H1 (cell line): ENCODE measurements around the gene B4GAT1. TPM values are rescaled to one million over a fixed set of nuclear protein-coding genes. Genes with fewer than 3 reads are reported as not detected.

ENCODE experiments used
- JUND ChIP-seq: IDR thresholded peaks from 2 replicates; pipeline ENCODE4 v1.6.1; 2011; ENCODE audit warnings: mild to moderate bottlenecking, improper control_type of control experiment, low read length
- KDM1A ChIP-seq: fragments of 200-600, 300-600 bp; sonication (generic); IDR thresholded peaks from 2 replicates; pipeline ENCODE4 v1.7.1; 2016; ENCODE audit warnings: mild to moderate bottlenecking, low read length, borderline replicate concordance
- KDM5A ChIP-seq: fragments of 200-600 bp; IDR thresholded peaks from 2 replicates; pipeline ENCODE4 v1.7.1; 2012; ENCODE audit warnings: mild to moderate bottlenecking, low read length, inconsistent platforms, mixed read lengths
- PHF8 ChIP-seq: fragments of 200-600 bp; sonication (generic); conservative IDR thresholded peaks from 2 replicates; pipeline ENCODE4 v1.7.1; 2012; ENCODE audit warnings: low read depth, mild to moderate bottlenecking, inconsistent platforms, low read length, moderate library complexity
- RFX5 ChIP-seq: IDR thresholded peaks from 2 replicates; pipeline ENCODE4 v1.6.1; 2011; ENCODE audit warnings: low read depth, low read length, improper control_type of control experiment, borderline replicate concordance
- SIN3A ChIP-seq, 2 experiments: IDR thresholded peaks in 1 of 2; conservative IDR thresholded peaks in 1 of 2; 2 replicates each; pipeline ENCODE4 v1.6.1; 2011 to 2012; ENCODE audit warnings: low read length in 2 of 2, improper control_type of control experiment in 1 of 2, low read depth in 1 of 2, mild to moderate bottlenecking in 1 of 2
- SP2 ChIP-seq: IDR thresholded peaks from 2 replicates; pipeline ENCODE4 v1.6.1; 2012; ENCODE audit warnings: mild to moderate bottlenecking, low read length, inconsistent platforms
- TAF1 ChIP-seq: IDR thresholded peaks from 2 replicates; pipeline ENCODE4 v1.6.1; 2011; ENCODE audit warnings: mild to moderate bottlenecking, low read depth, low read length
- TBP ChIP-seq: IDR thresholded peaks from 2 replicates; pipeline ENCODE4 v1.6.1; 2011; ENCODE audit warnings: low read depth, low read length, improper control_type of control experiment
- TCF12 ChIP-seq: IDR thresholded peaks from 2 replicates; pipeline ENCODE4 v1.6.1; 2011; ENCODE audit warnings: low read depth, mild to moderate bottlenecking, low read length
- polyA plus RNA-seq, 7 experiments: library from polyadenylated mRNA; depleted of rRNA in 3 of 7; stranded (reverse) in 5 of 7; unstranded in 2 of 7; fragments of >200 nt in 5 of 7; fragments of 200-250 nt in 2 of 7; gene quantifications; 1 replicate in 5 of 7; 2 replicates in 1 of 7; 4 replicates in 1 of 7; pipeline versions ENCODE4 v1.2.1 to v1.2.3, GENCODE V29; 2011 to 2013; ENCODE audit warnings: missing spikeins in 2 of 7, mixed read lengths in 2 of 7
- total RNA-seq: library from RNA; stranded (reverse); fragmentation: NEBNext Ultra II Directional; extraction: Animal tissue kit (Norgen Biotek cat#: 25700); gene quantifications from 2 replicates; pipeline ENCODE4 v1.2.1, GENCODE V29; 2021

B4GAT1 gene
- total and polyA plus RNA-seq, 2 of the 8 experiments (the other 6 are each of a cell fraction or from before 2014, with no cell fraction given), result 22.2 to 27.8 TPM

DNA sequence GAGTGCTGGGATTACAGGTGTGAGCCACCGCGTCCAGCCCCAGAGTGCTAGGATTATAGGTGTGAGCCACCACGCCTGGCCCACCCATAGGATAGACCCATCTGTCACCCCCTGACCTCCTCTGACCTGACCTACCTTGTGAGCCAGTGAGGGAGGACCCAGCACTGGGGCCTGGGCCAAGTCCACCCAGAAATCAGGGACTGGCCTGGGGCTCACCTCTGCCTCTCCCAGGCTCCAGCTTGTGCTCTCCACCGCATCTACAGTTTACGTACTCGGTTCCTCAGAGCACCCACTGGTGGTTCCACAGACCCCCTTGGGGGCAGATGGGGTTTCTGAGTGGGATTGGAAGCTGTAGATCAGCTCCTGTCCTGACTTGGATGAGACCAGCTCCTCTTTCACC is 17.7 kb upstream of the B4GAT1 start (continued):
- TF ChIP-seq KDM1A, result no peak
- no peak for TF ChIP-seq KDM5A
- no peak for TF ChIP-seq TAF1
- no peak for TF ChIP-seq TCF12
- no peak for TF ChIP-seq TBP
- TF ChIP-seq PHF8, result no peak
- no peak for TF ChIP-seq SIN3A (conservative IDR thresholded peaks at IDR 0.05 in 1 of 2, IDR thresholded peaks at IDR 0.05 in 1 of 2; ENCODE audit: low read depth in 1 of 2, low read length in 2 of 2)
- TF ChIP-seq SP2, result no peak
- no peak for TF ChIP-seq JUND
- no peak for TF ChIP-seq RFX5
